Measurements from ENCODE around the gene SLIT3.

GRCh38 chr5:168951356-168951755, 349.6 kb downstream of the SLIT3 start:
- TF ChIP-seq, protein P1, sequence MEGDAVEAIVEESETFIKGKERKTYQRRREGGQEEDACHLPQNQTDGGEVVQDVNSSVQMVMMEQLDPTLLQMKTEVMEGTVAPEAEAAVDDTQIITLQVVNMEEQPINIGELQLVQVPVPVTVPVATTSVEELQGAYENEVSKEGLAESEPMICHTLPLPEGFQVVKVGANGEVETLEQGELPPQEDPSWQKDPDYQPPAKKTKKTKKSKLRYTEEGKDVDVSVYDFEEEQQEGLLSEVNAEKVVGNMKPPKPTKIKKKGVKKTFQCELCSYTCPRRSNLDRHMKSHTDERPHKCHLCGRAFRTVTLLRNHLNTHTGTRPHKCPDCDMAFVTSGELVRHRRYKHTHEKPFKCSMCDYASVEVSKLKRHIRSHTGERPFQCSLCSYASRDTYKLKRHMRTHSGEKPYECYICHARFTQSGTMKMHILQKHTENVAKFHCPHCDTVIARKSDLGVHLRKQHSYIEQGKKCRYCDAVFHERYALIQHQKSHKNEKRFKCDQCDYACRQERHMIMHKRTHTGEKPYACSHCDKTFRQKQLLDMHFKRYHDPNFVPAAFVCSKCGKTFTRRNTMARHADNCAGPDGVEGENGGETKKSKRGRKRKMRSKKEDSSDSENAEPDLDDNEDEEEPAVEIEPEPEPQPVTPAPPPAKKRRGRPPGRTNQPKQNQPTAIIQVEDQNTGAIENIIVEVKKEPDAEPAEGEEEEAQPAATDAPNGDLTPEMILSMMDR (IDR thresholded peaks at IDR 0.05) = no peak
- TF ChIP-seq POLR2AphosphoS5 (IDR thresholded peaks at IDR 0.05; ENCODE audit: low read depth, low read length) (no peak), ZBTB33 (IDR thresholded peaks at IDR 0.05; ENCODE audit: borderline replicate concordance, low read depth) (no peak), EP300 (IDR thresholded peaks at IDR 0.05; ENCODE audit: borderline replicate concordance in 1 of 2, low read depth in 1 of 2, low read length in 1 of 2) (no peak), RAD21 (IDR thresholded peaks at IDR 0.05; ENCODE audit: low read length) (no peak), GABPA (IDR thresholded peaks at IDR 0.05; ENCODE audit: low read depth) (no peak), REST (IDR thresholded peaks at IDR 0.05; ENCODE audit: low read depth, low read length) (no peak), MXI1 (IDR thresholded peaks at IDR 0.05; ENCODE audit: low read depth, low read length) (no peak), JUND (IDR thresholded peaks at IDR 0.05) (no peak), IRF3 (IDR thresholded peaks at IDR 0.05; ENCODE audit: low read depth, low read length) (no peak), TAF1 (IDR thresholded peaks at IDR 0.05; ENCODE audit: borderline replicate concordance, low read depth, low read length) (no peak)
- TF ChIP-seq, protein P2, sequence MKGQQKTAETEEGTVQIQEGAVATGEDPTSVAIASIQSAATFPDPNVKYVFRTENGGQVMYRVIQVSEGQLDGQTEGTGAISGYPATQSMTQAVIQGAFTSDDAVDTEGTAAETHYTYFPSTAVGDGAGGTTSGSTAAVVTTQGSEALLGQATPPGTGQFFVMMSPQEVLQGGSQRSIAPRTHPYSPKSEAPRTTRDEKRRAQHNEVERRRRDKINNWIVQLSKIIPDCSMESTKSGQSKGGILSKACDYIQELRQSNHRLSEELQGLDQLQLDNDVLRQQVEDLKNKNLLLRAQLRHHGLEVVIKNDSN (IDR thresholded peaks at IDR 0.05; ENCODE audit: borderline replicate concordance, low read depth) = no peak
- TF ChIP-seq, protein P3, sequence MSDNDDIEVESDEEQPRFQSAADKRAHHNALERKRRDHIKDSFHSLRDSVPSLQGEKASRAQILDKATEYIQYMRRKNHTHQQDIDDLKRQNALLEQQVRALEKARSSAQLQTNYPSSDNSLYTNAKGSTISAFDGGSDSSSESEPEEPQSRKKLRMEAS (IDR thresholded peaks at IDR 0.05; ENCODE audit: low read depth) = no peak

Measured in SK-N-SH (cell line).